Measurements from ENCODE around the gene RNF152.

Gene RNF152

DNA sequence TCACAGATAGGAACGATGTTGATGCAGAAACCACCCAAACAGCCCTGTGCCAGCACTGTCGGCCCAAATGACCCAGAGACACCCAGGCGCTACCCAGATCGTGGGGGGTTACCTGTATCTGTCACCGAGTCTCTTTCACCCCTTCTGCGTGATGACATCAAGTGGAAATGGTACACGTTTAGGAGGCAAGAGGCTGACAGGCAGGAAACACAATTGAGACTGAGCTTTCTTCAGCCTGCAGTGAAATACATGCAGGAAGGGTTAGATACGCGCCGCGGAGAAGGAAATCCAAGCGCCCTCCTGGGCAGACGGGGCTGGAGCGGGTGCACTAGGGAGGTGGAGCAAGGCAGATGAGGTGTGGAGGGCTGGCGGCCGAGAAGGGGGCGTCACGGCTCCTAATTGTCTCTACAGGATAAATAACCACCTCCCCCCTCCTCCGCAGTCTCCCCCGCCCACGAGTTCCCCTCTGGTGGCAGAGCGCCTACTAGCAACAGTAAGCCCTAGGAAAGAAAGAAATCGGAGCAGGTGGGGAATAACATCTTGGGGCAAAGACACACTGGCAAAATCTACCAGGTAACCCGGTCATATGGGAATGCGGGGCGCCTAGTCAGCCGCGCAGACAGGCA lies at the start of gene RNF152:
TSS of gene RNF152 (minus strand) at position 325 of the 626 bp plus-strand sequence. CDS start 76,544 bp downstream, outside the sequence.
- peak; percentile 23 for DNase-seq (ENCODE audit: low spot score)

GRCh38 chr18:61941948-61942471 lies 49.2 kb upstream of the RNF152 start:
- DNase-seq (ENCODE audit: low spot score): no peak

GRCh38 chr18:61939046-61939674 lies 46.4 kb upstream of the RNF152 start:
- DNase-seq (ENCODE audit: low spot score): no peak

GRCh38 chr18:61935362-61935761 lies 42.6 kb upstream of the RNF152 start:
- no peak for DNase-seq (ENCODE audit: low spot score)

GRCh38 chr18:61931654-61932379 lies 39.0 kb upstream of the RNF152 start:
- DNase-seq (ENCODE audit: low spot score): no peak

GRCh38 chr18:61929881-61930640 lies 37.3 kb upstream of the RNF152 start:
- DNase-seq (ENCODE audit: low spot score): no peak

- no peak for DNase-seq (ENCODE audit: low spot score)
Measured at GRCh38 chr18:61926532-61926931, 33.7 kb upstream of the RNF152 start.

GRCh38 chr18:61924550-61924949 lies 31.7 kb upstream of the RNF152 start:
- DNase-seq (ENCODE audit: low spot score): no peak

- peak; percentile 19 for DNase-seq (ENCODE audit: low spot score)
Measured at GRCh38 chr18:61922435-61922834, 29.6 kb upstream of the RNF152 start.

GRCh38 chr18:61921621-61922235 lies 28.9 kb upstream of the RNF152 start:
- DNase-seq (ENCODE audit: low spot score): no peak

DNA sequence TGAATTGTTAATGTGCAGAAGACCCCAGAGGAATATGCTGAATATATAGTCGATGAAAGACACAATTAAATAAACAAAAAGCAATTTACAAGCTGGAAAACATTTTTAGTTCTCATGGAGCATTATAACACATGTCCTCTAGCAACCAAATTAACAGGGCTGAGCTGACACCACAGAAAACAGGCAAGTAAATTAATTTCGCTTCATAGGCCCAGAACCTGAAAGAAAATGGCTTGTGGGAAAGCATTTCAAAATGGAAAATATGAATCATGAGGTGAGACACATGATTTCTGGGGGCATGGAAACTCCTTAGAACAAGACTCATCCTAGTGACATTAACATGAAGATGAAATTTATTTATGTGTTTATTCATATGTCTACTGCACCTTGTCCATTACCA lies 25.0 kb upstream of the RNF152 start:
- no peak for DNase-seq (ENCODE audit: low spot score)

DNA sequence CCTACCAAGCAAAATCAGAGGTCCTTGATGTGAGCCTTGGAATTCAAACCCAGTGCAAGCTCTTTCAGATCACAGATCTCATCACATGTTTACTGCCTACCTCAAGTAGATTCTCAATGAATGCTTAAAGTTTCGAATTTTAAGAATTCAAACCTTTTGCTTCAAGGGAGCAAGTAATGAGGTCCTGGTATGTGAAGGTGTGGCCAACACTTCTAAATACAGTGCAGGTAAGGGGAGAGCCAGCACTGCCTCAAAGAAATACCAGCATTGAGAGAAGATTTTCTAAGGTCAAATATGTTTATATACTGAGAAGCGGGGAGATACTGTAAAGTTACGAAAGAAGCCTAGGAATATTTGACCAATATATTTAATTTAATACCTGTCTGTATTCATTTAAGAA lies 19.7 kb upstream of the RNF152 start:
- DNase-seq (ENCODE audit: low spot score): no peak

DNA sequence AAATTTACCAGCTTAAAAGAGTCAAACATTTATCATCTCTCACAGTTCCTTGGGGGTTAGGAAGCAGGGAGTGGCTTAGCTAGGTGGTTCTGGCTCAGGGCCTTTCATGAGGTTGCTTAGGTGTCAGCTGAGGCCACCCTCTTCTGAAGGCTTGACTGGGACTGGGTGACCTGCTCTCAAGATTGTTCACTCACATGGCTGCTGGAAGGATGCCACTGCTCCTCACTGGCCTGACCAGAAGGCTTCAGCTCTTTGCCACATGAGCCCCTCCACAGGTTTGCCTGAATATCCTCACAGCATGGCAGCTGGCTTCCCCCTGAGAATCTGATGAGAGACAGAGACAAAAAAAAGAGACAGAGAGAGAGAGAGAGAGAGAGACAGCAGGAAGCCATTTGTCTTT lies 17.3 kb upstream of the RNF152 start:
- no peak for DNase-seq (ENCODE audit: low spot score)

- no peak for DNase-seq (ENCODE audit: low spot score)
Measured at GRCh38 chr18:61908661-61909060, 15.9 kb upstream of the RNF152 start.

- DNase-seq (ENCODE audit: low spot score): peak; percentile 74
Measured at GRCh38 chr18:61901323-61901986, 8.6 kb upstream of the RNF152 start.

- no peak for DNase-seq (ENCODE audit: low spot score)
Measured at GRCh38 chr18:61900504-61901281, 7.9 kb upstream of the RNF152 start.

DNA sequence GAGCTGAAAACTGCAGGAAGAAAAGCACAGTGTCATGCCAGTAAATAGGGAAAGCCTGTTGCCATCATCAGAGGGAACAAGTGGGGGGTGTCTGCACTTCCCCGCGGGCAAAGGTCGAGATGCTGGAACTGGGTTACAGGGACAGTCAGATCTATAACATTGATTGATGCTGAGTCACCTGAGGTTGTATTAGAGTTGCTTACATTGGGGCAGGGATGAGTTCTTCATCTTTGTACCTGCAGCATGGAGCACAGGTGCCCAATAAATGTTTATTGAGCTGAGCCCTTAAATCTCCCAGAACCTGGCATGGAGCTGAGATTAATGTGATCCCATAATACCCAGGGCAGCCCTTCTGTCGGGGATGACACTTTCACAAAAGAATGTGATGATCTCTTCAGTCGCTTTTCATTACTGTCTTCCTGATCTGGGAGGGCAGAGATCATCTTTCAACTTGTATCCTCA lies 5.9 kb upstream of the RNF152 start:
- DNase-seq (ENCODE audit: low spot score): no peak

- DNase-seq (ENCODE audit: low spot score): peak; percentile 14
Measured at GRCh38 chr18:61896757-61897156, 4.0 kb upstream of the RNF152 start.

DNA sequence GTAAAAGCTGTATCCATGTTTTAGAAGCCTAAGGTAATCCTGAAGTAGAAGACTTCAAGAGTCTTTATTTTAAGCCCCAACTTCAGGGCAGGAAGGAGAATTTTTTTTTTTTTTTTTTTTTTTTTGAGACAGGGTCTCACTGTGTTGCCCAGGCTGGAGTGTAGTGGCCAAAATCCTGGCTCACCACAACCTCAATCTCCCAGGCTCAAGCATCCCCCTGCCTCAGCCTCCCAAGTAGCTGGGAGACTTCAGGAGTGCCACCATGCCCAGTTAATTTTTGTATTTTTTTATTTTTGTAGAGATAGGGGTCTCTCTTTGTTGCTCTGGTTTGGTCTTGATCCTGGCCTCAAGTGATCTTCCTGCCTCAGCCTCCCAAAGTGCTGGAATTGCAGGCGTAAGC lies 3.3 kb upstream of the RNF152 start:
- DNase-seq (ENCODE audit: low spot score): no peak

GRCh38 chr18:61894751-61895524 lies 2.1 kb upstream of the RNF152 start:
- DNase-seq (ENCODE audit: low spot score): peak; percentile 7
